ENCODE results near the gene MYB. TPM values are rescaled to one million over a fixed set of nuclear protein-coding genes. Genes with fewer than 3 reads are reported as not detected.

Gene MYB
- total RNA-seq, 2 experiments from 2014 or later, result 29.2 to 35.9 TPM

DNA sequence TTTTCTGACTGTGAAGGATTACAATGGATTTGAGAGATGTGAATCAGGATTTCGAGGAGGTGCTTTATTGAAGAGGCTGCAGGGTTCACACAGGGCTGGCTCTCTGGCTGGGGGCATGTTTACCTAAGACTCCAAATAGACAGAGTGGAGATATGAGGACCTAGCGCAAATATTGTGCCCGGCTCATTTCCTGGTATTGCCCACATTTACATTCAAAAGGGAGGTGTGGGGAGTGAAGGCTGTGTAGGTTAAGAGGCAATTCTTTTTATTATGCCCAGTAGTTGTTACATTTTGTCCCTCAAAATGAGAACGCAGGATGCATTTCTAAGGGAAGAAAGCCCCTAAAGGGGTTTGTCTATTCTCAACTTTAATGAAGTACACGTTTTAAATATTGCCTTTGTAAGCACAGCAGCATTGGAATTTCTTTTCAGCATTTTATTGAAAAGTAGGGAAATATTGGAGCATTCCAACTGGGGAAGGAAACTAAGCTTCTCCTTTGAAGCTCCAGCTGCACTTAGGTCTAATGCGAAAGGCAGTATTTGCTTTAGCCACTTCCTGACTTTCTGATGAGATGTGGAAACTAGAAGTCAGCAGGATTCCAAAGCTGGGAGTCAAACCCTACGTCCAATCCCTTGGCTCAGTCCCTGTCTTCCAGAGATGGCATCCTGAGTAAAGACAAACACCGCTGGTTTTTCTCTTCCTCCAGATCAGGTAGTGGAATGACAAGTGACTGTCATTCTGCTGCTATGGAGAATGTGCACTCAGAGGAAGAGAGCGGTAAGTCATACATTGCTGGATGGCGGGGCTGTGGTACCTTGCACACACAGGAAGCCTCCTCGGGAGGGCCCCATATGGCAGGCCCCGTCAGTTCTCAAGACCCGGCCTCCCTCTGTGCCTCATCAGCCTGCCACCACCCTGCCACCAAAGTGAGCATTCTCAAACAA lies 70.7 kb downstream of the MYB start:
- POLR2A ChIA-PET, result no interaction called here
- intact Hi-C loops (cut with DNase I, micrococcal nuclease), result no loop called here
- peaks cover 3% of the 10 kb centered on the region for H3K4me1 Mint-ChIP-seq
- H3K27ac Mint-ChIP-seq, result no peak overlapping the region
- no peak overlapping the region for H3K4me3 Mint-ChIP-seq
- H3K9me3 Mint-ChIP-seq (ENCODE audit: low read depth), result no peaks in the 10 kb centered on the region
- peak; percentile 54 for DNase-seq
- no peaks in the 10 kb centered on the region for H3K36me3 Mint-ChIP-seq (ENCODE audit: low read depth)
- ATAC-seq, result peak; percentile 91
- H3K27me3 Mint-ChIP-seq, result no peaks in the 10 kb centered on the region
- CTCF ChIA-PET, result interaction anchor here (0.9 kb wide), 1 partner anchor 229 kb away, joined by 3 read pairs; no protein-coding TSS in a partner anchor

DNA sequence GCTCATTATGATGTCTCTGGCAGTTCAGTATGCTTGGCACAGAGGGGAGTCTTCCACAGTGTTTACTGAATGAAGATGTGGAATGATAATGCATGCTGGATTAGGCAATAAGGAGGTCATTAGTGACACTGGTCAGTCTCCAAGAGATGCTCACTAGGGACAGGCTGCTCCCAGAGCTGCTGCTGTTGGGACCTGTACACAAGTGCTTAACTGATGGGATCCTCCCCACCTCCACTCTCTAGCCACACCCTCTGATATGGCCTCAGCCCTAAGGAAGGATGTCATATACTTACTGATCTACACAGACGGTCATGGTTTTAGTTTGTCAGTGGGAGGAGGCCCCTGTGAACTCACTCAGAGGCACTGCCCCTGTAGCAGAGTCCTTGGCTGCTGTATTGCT lies 73.4 kb downstream of the MYB start:
- POLR2A ChIA-PET, result no interaction called here
- Mint-ChIP-seq H3K9me3 (ENCODE audit: low read depth) (no peaks in the 10 kb centered on the region), H3K27me3 (no peaks in the 10 kb centered on the region), H3K27ac (no peak overlapping the region), H3K36me3 (ENCODE audit: low read depth) (no peaks in the 10 kb centered on the region), H3K4me1 (peaks cover 3% of the 10 kb centered on the region), H3K4me3 (no peak overlapping the region)
- no peak for DNase-seq
- no peak for ATAC-seq
- intact Hi-C loops (cut with DNase I, micrococcal nuclease), result no loop called here
- CTCF ChIA-PET, result no interaction called here

- H3K4me1 Mint-ChIP-seq, result no peaks in the 10 kb centered on the region
- H3K4me3 Mint-ChIP-seq, result no peak overlapping the region
- H3K27me3 Mint-ChIP-seq, result no peaks in the 10 kb centered on the region
- POLR2A ChIA-PET, result no interaction called here
- no peak for DNase-seq
- no peaks in the 10 kb centered on the region for H3K36me3 Mint-ChIP-seq (ENCODE audit: low read depth)
- no peak for ATAC-seq
- intact Hi-C loops (cut with DNase I, micrococcal nuclease), result no loop called here
- H3K27ac Mint-ChIP-seq, result no peak overlapping the region
- CTCF ChIA-PET, result interaction anchor here (0.9 to 1.3 kb wide), 4 partner anchors 11 to 316 kb away, joined by 3 to 4 read pairs (median 3); no protein-coding TSS in a partner anchor
- no peaks in the 10 kb centered on the region for H3K9me3 Mint-ChIP-seq (ENCODE audit: low read depth)
Measured at GRCh38 chr6:135256866-135257265, 75.8 kb downstream of the MYB start.

DNA sequence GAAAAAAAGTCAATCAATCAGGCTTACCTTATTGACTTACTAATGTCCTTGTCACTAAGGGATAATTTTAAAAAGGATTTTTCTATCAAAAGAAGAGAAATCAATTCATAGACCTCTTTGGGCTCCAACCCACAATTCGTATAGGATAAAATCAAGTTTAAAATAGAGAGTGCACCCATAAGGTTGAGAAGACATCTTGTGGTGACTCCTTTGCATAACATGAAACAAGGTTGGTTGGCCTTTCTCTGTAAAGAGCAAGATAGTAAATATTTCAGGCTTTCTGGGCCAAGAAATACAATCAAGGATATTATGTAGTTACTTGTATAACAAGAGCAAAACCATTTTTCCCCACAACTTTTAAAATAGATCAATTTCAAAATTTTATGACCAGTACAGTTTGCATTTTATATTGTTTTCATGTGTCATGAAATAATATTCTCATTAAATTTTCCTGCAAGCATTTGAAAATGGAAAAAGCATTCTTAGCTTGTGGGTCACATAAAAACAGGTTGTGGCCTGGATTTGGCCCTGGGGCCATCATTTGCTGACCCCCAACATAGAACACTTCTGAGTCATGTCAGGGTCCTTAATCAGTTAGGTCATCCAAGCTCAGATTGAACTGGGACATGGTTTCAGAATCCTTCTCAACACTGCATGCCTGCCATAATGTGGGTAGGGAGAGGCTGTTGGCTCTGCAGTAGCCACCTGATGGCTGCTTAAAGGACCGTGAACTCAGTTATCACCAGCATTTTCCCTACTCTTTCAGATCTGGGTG lies 76.7 kb downstream of the MYB start:
- Mint-ChIP-seq H3K27ac (no peak overlapping the region), H3K36me3 (ENCODE audit: low read depth) (no peaks in the 10 kb centered on the region), H3K9me3 (ENCODE audit: low read depth) (no peaks in the 10 kb centered on the region), H3K4me1 (no peaks in the 10 kb centered on the region), H3K4me3 (no peak overlapping the region), H3K27me3 (no peaks in the 10 kb centered on the region)
- DNase-seq (no peak), ATAC-seq (no peak)
- intact Hi-C loops (cut with DNase I, micrococcal nuclease), result no loop called here
- CTCF ChIA-PET, result interaction anchor here (0.9 to 1.5 kb wide), 4 partner anchors 10 to 317 kb away, joined by 3 to 4 read pairs (median 3); no protein-coding TSS in a partner anchor
- POLR2A ChIA-PET, result no interaction called here

- no peak for ATAC-seq
- ChIA-PET POLR2A (no interaction called here), CTCF (interaction anchor here (0.9 to 1.5 kb wide), 2 partner anchors 9 to 24 kb away, joined by 3 to 4 read pairs; no protein-coding TSS in a partner anchor)
- no peak overlapping the region for H3K4me3 Mint-ChIP-seq
- H3K27ac Mint-ChIP-seq, result no peak overlapping the region
- no peaks in the 10 kb centered on the region for H3K4me1 Mint-ChIP-seq
- no peaks in the 10 kb centered on the region for H3K9me3 Mint-ChIP-seq (ENCODE audit: low read depth)
- no peaks in the 10 kb centered on the region for H3K36me3 Mint-ChIP-seq (ENCODE audit: low read depth)
- intact Hi-C loops (cut with DNase I, micrococcal nuclease), result no loop called here
- no peaks in the 10 kb centered on the region for H3K27me3 Mint-ChIP-seq
- DNase-seq, result no peak
Measured at GRCh38 chr6:135258970-135259369, 77.9 kb downstream of the MYB start.

DNA sequence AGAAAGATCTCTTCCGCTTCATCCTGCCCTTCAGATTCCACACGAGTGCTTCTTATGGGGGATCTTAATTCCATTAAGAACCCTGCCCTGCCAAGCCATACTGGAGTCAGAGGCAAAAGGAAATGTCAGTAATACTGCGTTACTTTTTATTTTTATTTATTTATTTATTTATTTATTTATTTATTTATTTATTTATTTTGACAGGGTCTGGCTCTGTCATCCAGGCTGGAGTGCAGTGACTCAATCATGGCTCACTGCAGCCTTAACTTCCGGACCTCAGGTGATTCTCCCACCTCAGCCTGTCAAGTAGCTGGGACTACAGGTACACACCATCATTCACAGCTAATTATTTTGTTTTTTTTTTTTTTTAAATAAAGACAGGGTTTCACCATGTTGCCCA lies 79.5 kb downstream of the MYB start:
- no peak overlapping the region for H3K27ac Mint-ChIP-seq
- H3K27me3 Mint-ChIP-seq, result no peaks in the 10 kb centered on the region
- ATAC-seq (no peak), DNase-seq (no peak)
- intact Hi-C loops (cut with DNase I, micrococcal nuclease), result no loop called here
- no peaks in the 10 kb centered on the region for H3K4me1 Mint-ChIP-seq
- no peaks in the 10 kb centered on the region for H3K9me3 Mint-ChIP-seq (ENCODE audit: low read depth)
- no peak overlapping the region for H3K4me3 Mint-ChIP-seq
- ChIA-PET POLR2A (no interaction called here), CTCF (interaction anchor here (0.9 kb wide), 1 partner anchor 21 kb away, joined by 3 read pairs; no protein-coding TSS in a partner anchor)
- no peaks in the 10 kb centered on the region for H3K36me3 Mint-ChIP-seq (ENCODE audit: low read depth)

- CTCF ChIA-PET, result no interaction called here
- Mint-ChIP-seq H3K9me3 (ENCODE audit: low read depth) (no peaks in the 10 kb centered on the region), H3K27me3 (no peaks in the 10 kb centered on the region), H3K4me3 (no peak overlapping the region), H3K27ac (no peak overlapping the region), H3K36me3 (ENCODE audit: low read depth) (no peaks in the 10 kb centered on the region), H3K4me1 (no peaks in the 10 kb centered on the region)
- ATAC-seq, result no peak
- POLR2A ChIA-PET, result no interaction called here
- DNase-seq, result no peak
- intact Hi-C loops (cut with DNase I, micrococcal nuclease), result no loop called here
Measured at GRCh38 chr6:135261872-135262725, 81.0 kb downstream of the MYB start.

DNA sequence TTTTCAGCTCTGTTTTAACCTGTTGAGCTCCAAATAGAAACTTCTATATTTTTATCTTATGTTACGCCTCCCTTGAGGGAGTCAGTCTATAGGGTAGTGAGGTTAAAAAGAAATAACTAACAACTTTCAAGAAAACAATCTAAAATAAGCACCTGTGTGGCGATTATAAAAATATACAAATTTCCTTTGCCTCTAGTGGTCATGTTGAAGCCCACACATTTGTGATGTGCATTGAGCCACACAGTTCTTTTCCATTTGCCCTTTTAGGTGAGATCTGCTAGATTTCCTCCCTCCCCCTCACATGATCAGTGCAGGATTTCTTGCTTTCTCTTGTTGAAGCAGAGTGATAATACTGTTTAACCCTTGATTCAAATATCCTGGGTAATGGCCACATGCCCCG lies 84.2 kb downstream of the MYB start:
- Mint-ChIP-seq H3K27me3 (no peaks in the 10 kb centered on the region), H3K4me3 (no peak overlapping the region), H3K9me3 (ENCODE audit: low read depth) (no peaks in the 10 kb centered on the region), H3K36me3 (ENCODE audit: low read depth) (no peaks in the 10 kb centered on the region), H3K27ac (no peak overlapping the region), H3K4me1 (peaks cover 3% of the 10 kb centered on the region)
- intact Hi-C loops (cut with DNase I, micrococcal nuclease), result no loop called here
- POLR2A ChIA-PET, result no interaction called here
- DNase-seq (no peak), ATAC-seq (no peak)
- CTCF ChIA-PET, result interaction anchor here (0.6 to 1.4 kb wide), 3 partner anchors 81 to 1212 kb away, joined by 3 to 4 read pairs (median 3); no protein-coding TSS in a partner anchor

- Mint-ChIP-seq H3K27ac (no peak overlapping the region), H3K9me3 (ENCODE audit: low read depth) (no peaks in the 10 kb centered on the region), H3K4me3 (no peak overlapping the region), H3K27me3 (no peaks in the 10 kb centered on the region), H3K36me3 (ENCODE audit: low read depth) (no peaks in the 10 kb centered on the region), H3K4me1 (peaks cover 3% of the 10 kb centered on the region)
- CTCF ChIA-PET, result interaction anchor here (0.9 kb wide), 1 partner anchor 64 kb away, joined by 3 read pairs; no protein-coding TSS in a partner anchor
- DNase-seq (no peak), ATAC-seq (no peak)
- POLR2A ChIA-PET, result no interaction called here
- intact Hi-C loops (cut with DNase I, micrococcal nuclease), result no loop called here
Measured at GRCh38 chr6:135266675-135267074, 85.6 kb downstream of the MYB start.

GRCh38 chr6:135267085-135267484 lies 86.0 kb downstream of the MYB start:
- Mint-ChIP-seq H3K4me1 (peaks cover 3% of the 10 kb centered on the region), H3K9me3 (ENCODE audit: low read depth) (no peaks in the 10 kb centered on the region), H3K27ac (no peak overlapping the region), H3K4me3 (no peak overlapping the region), H3K36me3 (ENCODE audit: low read depth) (no peaks in the 10 kb centered on the region), H3K27me3 (no peaks in the 10 kb centered on the region)
- no peak for ATAC-seq
- ChIA-PET POLR2A (no interaction called here), CTCF (interaction anchor here (0.9 to 1.6 kb wide), 3 partner anchors 9 to 64 kb away, joined by 3 to 7 read pairs (median 4); no protein-coding TSS in a partner anchor)
- intact Hi-C loops (cut with DNase I, micrococcal nuclease), result no loop called here
- DNase-seq, result no peak

- no peak for DNase-seq
- no peak for ATAC-seq
- H3K36me3 Mint-ChIP-seq (ENCODE audit: low read depth), result no peaks in the 10 kb centered on the region
- H3K9me3 Mint-ChIP-seq (ENCODE audit: low read depth), result no peaks in the 10 kb centered on the region
- H3K27ac Mint-ChIP-seq, result no peak overlapping the region
- intact Hi-C loops (cut with DNase I, micrococcal nuclease), result no loop called here
- POLR2A ChIA-PET, result no interaction called here
- no peak overlapping the region for H3K4me3 Mint-ChIP-seq
- CTCF ChIA-PET, result interaction anchor here (0.6 to 1.6 kb wide), 6 partner anchors 10 to 457 kb away, joined by 4 to 7 read pairs (median 4); no protein-coding TSS in a partner anchor
- H3K4me1 Mint-ChIP-seq, result peaks cover 3% of the 10 kb centered on the region
- no peaks in the 10 kb centered on the region for H3K27me3 Mint-ChIP-seq
Measured at GRCh38 chr6:135268263-135268662, 87.2 kb downstream of the MYB start.
